ENCODE measurements around the gene MPHOSPH10.
"Not testable (repeated sequence)": the region's sequence is repeated elsewhere in the genome, so short reads cannot be mapped to it uniquely, and the experiment has no call there.

The MPHOSPH10 gene, protein sequence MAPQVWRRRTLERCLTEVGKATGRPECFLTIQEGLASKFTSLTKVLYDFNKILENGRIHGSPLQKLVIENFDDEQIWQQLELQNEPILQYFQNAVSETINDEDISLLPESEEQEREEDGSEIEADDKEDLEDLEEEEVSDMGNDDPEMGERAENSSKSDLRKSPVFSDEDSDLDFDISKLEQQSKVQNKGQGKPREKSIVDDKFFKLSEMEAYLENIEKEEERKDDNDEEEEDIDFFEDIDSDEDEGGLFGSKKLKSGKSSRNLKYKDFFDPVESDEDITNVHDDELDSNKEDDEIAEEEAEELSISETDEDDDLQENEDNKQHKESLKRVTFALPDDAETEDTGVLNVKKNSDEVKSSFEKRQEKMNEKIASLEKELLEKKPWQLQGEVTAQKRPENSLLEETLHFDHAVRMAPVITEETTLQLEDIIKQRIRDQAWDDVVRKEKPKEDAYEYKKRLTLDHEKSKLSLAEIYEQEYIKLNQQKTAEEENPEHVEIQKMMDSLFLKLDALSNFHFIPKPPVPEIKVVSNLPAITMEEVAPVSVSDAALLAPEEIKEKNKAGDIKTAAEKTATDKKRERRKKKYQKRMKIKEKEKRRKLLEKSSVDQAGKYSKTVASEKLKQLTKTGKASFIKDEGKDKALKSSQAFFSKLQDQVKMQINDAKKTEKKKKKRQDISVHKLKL

DNA sequence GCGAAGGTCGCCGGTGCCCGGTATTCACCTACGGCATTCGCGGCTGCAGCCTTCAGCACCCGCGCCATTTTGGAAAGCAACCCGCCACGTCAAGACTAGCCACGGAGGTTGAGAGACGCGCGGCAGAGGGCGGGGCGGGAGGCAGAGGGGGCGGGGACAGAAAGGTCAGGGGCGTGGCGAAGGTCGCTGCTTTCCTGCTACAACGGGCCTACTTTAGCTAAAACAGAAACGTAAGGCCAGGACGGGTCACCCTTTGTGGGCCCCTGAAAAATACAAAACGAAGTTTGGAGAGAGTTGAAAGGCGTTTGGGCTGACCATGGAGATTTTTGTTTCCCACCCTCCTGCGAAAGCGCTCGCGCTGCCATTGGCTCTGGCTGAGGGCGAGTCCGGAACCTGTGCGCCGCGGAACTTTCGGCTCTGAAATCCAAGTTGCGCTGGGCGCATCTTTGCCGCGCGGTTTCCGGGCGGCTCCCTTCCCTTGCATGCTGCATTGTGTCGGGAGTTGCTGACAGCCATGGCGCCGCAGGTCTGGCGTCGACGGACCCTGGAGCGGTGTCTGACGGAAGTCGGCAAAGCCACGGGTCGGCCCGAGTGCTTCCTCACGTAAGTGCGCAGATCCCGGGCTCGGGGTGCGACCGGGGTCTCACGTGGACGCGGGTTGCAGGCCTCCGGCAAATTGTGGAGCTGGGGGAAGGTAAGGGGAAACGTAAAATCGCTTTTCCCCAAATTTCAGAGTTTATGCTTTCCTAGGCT, at the start of gene MPHOSPH10, which contains the start of gene MCEE:
TSS of gene MPHOSPH10 (plus strand) at position 483 of the 753 bp plus-strand sequence. CDS start at position 515, 32 bp downstream.
TSS of gene MCEE (minus strand) at position 78 of the 753 bp plus-strand sequence. CDS start at position 68, 10 bp downstream.
- peak; percentile 93 for DNase-seq (ENCODE audit: low spot score)

DNA sequence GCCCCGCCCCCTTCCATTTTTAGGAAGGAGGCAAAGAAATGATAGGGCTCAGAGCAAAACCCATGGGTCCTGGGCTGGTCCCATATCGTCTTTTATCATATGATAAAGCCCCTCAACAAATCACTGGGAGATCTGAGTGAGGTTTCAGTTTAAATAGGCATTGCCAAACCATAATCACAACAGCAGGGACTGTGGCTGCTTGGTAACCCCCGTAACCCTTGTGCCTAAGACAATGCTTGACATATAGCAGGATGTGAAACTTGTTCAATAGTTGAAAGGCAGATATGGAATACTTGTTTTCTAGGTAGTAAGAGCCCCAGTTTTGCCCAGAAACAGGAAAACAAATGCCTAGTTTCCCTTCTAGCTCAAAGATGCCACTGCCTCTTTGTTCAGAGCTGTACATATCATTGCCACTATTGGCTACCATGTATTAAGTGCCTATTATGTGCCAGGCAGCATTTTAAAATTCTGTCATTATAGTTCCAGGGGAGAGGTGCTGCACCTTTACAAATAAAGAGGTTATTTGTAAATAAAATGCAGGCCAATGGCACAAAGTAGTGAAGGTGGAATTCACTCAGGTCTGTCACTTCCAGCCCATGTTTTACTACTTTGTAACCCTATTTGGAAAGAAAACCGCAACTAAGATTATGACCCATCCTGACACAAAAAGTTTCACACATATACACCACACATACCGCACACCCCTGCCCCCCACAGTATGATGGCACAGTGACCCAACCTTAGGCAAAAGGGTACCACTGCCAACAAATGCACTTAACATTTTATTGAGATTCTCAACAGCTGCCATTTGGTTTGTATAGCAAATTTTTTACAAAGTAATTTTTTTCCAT, 47.8 kb upstream of the MPHOSPH10 start:
- DNase-seq (ENCODE audit: low spot score): no peak

DNA sequence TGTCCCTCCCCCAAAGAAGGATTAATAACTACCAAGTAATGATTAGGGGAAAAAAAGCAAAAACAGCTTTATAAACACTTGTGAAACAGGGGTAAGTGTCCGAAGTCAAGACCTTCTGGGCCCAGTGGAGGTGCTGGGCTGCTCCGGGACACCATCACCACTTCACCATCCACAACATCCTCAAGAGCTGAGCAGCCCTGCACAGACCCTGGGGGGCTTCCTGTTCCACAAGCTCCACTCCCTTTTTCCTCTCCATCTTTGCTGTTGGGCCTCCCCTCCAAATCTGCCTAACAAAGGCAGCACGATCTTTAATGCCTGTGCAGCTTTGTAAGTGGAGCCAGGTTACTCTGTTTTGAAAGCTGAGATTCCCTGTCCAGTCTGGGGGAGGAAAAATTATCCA, 47.1 kb upstream of the MPHOSPH10 start:
- not testable (repeated sequence) for DNase-seq (ENCODE audit: low spot score)

DNA sequence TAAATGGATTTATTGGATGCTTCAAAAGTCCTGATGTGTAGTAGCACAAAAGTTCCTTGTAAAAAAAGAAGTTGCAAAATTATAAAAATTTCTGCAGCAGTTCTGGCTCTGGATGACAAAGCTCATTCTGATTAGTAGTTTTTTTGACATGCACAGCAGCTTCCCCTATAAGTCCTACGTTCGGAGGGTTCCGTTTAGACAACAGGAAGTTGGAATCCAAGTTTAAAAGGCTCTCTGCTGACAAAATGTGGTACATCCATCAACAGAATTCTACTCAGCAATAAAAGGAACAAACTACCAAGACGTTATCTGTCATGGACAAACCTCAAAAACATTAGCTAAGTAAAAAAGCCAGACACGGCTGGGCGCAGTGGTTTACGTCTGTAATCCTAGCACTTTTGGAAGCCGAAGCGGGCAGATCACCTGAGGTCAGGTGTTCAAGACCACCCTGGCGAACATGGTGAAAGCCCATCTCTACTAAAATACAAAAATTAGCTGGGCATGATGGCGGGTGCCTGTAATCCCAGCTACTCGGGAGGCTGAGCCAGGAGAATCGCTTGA, 46.6 kb upstream of the MPHOSPH10 start:
- DNase-seq (ENCODE audit: low spot score): not testable (repeated sequence)

DNA sequence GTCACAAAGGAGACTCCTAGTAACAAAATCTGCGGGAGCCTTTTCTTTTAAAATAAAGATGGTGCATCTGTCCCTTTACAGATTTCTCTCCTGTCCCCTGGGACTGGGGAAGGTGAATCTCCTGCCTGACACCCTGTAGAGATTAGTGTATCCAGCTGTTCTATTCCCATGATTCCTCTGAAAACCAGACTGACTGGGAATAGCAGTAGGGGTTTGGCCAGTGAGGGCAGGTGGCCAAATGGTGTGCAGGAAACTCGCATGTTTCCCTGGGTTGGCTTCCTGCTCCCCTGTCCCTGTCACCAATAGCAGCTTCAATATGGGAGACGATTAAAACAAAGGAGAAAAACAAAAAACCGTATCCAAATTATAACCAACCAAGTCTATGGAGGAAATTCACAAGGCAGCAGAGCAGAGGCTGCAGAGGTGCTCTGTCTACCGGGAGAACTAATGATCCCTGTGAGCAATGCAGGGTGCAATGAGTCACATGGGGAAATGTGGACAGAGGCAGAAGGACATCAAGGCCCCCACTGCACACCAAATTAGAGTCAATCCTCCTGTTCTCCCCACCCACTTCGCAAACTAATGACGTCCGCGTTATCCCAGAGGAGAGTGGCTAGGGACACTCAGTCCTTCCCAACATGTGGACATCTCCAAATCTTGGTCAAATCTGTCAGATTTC, 45.0 kb upstream of the MPHOSPH10 start:
- not testable (repeated sequence) for DNase-seq (ENCODE audit: low spot score)

GRCh38 chr2:71089475-71089874, 41.0 kb upstream of the MPHOSPH10 start:
- DNase-seq (ENCODE audit: low spot score): not testable (repeated sequence)

- DNase-seq (ENCODE audit: low spot score): not testable (repeated sequence)
Observed at GRCh38 chr2:71091808-71092207, 38.6 kb upstream of the MPHOSPH10 start.

GRCh38 chr2:71092491-71093260, 37.8 kb upstream of the MPHOSPH10 start:
- not testable (repeated sequence) for DNase-seq (ENCODE audit: low spot score)

DNA sequence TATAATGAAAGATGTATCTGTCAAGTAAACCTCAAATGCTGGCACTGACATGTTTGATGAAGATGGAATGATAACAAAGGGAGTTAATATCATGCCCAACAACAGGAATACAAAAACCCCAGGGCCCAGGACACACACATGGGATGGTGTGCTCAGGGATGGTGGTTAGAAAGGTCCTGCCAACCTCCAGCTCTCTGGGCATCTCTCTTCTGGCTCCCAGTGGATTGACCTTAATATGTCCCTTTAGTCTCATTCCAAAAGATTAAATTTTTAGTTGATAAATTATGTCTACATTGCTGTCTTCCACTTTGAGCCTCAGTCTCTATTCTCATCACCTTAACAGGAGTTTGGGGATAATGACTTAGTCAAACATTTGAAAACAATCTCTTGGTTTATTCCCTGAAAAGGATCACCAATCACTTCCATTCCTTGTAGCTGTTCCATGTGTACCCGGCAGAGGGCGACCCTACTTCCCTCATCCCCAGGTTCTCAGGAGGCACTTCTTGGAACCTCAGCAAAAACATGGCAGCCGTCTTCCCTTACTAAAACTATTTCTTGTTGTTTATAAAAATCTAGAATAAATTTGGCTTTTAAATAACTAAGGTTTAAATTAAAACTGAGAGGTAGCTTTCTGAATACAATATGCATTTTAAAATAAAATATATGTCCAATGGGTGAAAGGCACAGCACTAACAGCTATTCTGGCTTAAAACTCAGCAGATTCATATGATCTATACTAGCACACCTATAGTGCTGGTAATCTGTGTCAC, 30.1 kb upstream of the MPHOSPH10 start:
- DNase-seq (ENCODE audit: low spot score): peak; percentile 85

GRCh38 chr2:71101656-71102055, 28.8 kb upstream of the MPHOSPH10 start:
- DNase-seq (ENCODE audit: low spot score): peak; percentile 59

GRCh38 chr2:71102981-71103681, 27.3 kb upstream of the MPHOSPH10 start:
- DNase-seq (ENCODE audit: low spot score): no peak

- no peak for DNase-seq (ENCODE audit: low spot score)
Observed at GRCh38 chr2:71103809-71104208, 26.6 kb upstream of the MPHOSPH10 start.

DNA sequence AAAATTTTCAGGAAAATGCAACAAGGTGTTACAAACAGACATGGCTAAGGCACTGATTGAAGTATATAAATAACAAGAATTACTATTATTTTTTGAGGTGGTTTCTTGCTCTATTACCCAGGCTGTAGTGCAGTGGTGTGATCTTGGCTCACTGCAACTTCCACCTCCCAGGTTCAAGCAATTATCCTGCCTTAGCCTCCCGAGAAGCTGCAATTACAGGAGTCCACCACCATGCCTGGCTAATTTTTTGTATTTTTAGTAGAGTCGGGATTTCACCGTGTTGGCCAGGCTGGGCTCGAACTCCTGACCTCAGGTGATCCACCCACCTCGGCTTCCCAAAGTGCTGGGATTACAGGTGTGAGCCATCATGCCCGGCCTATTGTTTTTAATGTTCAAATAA, 24.0 kb upstream of the MPHOSPH10 start:
- not testable (repeated sequence) for DNase-seq (ENCODE audit: low spot score)

DNA sequence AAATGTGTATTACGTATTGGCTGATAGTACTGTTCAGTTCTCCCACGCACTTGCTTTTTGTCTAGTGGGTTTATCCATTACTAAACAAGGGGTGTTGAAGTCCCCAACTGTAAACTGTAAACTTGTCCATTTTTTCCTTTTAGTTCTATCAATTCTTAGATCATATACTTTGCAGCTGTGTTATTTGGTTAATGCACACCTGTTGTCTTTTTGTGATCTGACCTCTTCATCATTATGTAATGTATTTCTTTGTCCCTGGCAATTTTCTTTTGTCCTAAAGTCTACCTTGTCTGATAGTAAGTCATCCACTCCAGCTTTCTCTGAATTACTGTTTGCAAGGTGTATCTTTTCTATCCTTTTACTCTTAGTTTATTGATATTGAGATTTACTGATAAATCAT, 22.3 kb upstream of the MPHOSPH10 start:
- DNase-seq (ENCODE audit: low spot score): no peak

DNA sequence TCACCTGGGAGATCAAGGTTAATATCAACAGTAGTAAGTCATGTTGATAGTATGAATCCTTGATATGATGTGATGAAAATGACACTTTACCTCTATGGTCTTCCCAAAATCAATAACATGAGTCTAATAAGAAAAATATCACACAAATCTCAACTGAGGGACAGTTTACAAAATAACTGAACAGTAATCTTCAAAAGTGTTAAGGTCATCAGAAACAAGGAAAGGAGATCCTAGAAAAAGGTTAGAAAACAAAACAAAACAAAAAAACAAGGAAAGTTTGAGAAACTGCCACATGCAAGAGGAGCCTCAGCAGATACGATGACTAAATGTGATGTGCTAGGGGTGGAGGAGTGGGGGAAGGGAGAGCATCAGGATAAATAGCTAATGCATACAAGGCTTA, 16.6 kb upstream of the MPHOSPH10 start:
- no peak for DNase-seq (ENCODE audit: low spot score)

DNA sequence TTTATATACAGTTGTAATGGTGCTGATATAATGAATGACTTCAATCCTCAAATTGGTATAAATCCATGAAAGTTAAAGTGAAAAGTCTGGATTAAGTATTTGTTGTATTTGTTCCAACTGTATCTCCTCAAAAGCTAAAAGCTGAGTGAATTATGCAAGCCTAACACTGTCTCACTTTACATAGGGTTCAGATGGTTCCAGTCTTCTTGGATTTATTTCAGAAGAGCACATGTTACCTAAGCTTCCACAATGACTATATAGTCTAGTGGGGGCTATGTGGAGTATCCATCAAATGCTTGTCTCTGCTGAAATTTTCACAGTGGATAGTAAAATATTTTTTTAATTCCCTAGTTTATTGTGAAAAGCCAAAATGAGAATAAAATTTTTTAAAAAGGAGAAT, 13.4 kb upstream of the MPHOSPH10 start:
- no peak for DNase-seq (ENCODE audit: low spot score)

GRCh38 chr2:71120195-71120594, 10.2 kb upstream of the MPHOSPH10 start:
- DNase-seq (ENCODE audit: low spot score): no peak

- no peak for DNase-seq (ENCODE audit: low spot score)
Observed at GRCh38 chr2:71121479-71121878, 9.0 kb upstream of the MPHOSPH10 start.

Measured in AG08395 (cell line).